ENCODE data around the gene KHDRBS2. TPM values are rescaled to one million over a fixed set of nuclear protein-coding genes. Genes with fewer than 3 reads are reported as not detected.

KHDRBS2 gene
- total and polyA plus RNA-seq, 2 of the 13 experiments (the other 11 are each of a cell fraction or from before 2014, with no cell fraction given) = not detected

GRCh38 chr6:62150048-62150663, 135.9 kb downstream of the KHDRBS2 start (continued):
- TF ChIP-seq ZNF629 (CRISPR knock-in tag; conservative IDR thresholded peaks at IDR 0.05) = no peak
- TF ChIP-seq STAG1 (CRISPR knock-in tag; IDR thresholded peaks at IDR 0.05) = peak; percentile 67
- no peak for TF ChIP-seq ZNF33B (CRISPR knock-in tag; IDR thresholded peaks at IDR 0.05)
- TF ChIP-seq ERF (CRISPR knock-in tag; IDR thresholded peaks at IDR 0.05) = no peak
- TF ChIP-seq RARA (CRISPR knock-in tag; IDR thresholded peaks at IDR 0.05) = no peak
- TF ChIP-seq ZNF331 (CRISPR knock-in tag; IDR thresholded peaks at IDR 0.05) = no peak
- TF ChIP-seq, protein P1, sequence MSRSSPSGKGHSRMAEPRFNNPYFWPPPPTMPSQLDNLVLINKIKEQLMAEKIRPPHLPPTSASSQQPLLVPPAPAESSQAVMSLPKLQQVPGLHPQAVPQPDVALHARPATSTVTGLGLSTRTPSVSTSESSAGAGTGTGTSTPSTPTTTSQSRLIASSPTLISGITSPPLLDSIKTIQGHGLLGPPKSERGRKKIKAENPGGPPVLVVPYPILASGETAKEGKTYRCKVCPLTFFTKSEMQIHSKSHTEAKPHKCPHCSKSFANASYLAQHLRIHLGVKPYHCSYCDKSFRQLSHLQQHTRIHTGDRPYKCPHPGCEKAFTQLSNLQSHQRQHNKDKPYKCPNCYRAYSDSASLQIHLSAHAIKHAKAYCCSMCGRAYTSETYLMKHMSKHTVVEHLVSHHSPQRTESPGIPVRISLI (CRISPR knock-in tag; IDR thresholded peaks at IDR 0.05; ENCODE audit: borderline replicate concordance) = peak; percentile 61; the same call in 1 of the 2 replicates
- no peak for TF ChIP-seq ATF7-NPFF (CRISPR knock-in tag; IDR thresholded peaks at IDR 0.05; ENCODE audit: low read depth)
- no peak for TF ChIP-seq ZNF75D (CRISPR knock-in tag; IDR thresholded peaks at IDR 0.05; ENCODE audit: borderline replicate concordance)

DNA sequence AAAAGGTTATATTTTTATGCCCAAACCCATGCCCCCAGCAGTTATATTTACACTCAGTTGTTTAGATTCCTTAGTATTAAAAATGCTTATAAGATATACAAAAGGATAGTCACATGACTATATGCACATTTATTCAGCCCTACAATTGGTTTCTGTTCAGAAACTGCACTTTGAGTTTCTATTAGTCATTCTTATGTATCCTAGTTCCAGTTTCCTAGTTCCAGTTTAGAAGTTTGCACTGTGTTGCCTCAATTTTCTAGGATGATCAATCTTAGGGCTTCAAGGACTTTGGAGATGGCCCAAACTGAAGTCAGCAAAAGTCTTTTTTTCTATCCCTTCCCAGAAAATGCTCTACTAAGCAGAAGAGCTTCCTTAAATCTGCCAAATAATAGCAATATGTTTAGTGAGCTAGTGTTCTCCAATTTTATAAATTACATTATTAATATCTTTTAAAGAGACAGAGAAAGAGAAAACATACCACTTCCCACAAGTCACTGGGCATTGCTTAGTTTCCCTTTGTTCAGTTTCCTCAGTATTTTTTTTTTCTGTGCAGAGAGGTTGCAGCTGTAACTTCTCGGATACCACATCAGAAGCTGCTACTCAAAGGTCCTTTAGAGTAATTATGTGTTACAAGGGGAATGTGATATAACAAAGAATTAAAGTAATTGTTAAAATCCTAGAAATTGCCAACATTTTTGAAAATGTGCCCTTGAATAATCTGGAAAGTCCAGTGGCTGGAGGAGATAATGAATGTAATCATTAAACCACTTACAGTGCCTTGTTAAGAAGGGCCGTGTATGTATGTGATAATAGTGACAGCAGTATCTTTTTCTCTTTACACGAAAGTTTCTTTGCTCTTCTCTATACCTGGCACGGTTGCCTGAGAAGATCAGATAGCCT, 138.8 kb downstream of the KHDRBS2 start:
- DNase-seq (ENCODE audit: low spot score) (no peak), ATAC-seq (no peak), FAIRE-seq (no peak)
- BruUV-seq (replicated peaks) = no TSS peak
- Histone ChIP-seq H3K36me3 (replicated peaks in 1 of 2; ENCODE audit: control insufficient read depth in 1 of 2, insufficient read depth in 2 of 2, low read length in 2 of 2) (no peaks in the 10 kb centered on the region), H3K27me3 (ENCODE audit: control insufficient read depth in 1 of 2, insufficient read depth in 2 of 2, low read length in 2 of 2) (no peaks in the 10 kb centered on the region), H3K4me3 (replicated peaks in 1 of 3; ENCODE audit: insufficient read depth in 1 of 3, low read depth in 2 of 3, low read length in 3 of 3) (no peak overlapping the region), H3K9me3 (ENCODE audit: low read length) (no peaks in the 10 kb centered on the region), H3K4me2 (ENCODE audit: low read depth, low read length) (no peak overlapping the region), H4K20me1 (ENCODE audit: insufficient read depth, low read length) (no peaks in the 10 kb centered on the region), H3K27ac (ENCODE audit: extremely low read length, insufficient read depth, low read length) (no peak overlapping the region), H3K4me1 (ENCODE audit: insufficient read depth, low read length) (no peaks in the 10 kb centered on the region), H3K9ac (ENCODE audit: insufficient read depth, low read depth, low read length) (no peak overlapping the region), H3K79me2 (ENCODE audit: insufficient read depth, low read length) (no peaks in the 10 kb centered on the region), H2AFZ (ENCODE audit: low read length) (no peak overlapping the region)
- WGBS (ENCODE audit: low lambda C conversion rate) = 3% methylated on average over 4 of the region's 4 CpGs
- ChIA-PET POLR2A (no interaction called here), CTCF (ENCODE audit: low intra/inter-chr PET ratio, low total read pairs) (no interaction called here)
- intact Hi-C loops (cut with micrococcal nuclease; ENCODE audit: unreplicated experiment) (no loop called here), in situ Hi-C loops (cut with HindIII; ENCODE audit: extremely low pct_ligation_motif_present, low pct_unique_long_range_greater_than_20kb) (no loop called here)
- TF ChIP-seq, protein P2, sequence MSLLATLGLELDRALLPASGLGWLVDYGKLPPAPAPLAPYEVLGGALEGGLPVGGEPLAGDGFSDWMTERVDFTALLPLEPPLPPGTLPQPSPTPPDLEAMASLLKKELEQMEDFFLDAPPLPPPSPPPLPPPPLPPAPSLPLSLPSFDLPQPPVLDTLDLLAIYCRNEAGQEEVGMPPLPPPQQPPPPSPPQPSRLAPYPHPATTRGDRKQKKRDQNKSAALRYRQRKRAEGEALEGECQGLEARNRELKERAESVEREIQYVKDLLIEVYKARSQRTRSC (CRISPR knock-in tag; IDR thresholded peaks at IDR 0.05; ENCODE audit: low read depth) = no peak
- TF ChIP-seq SIN3A (IDR thresholded peaks at IDR 0.05; ENCODE audit: borderline replicate concordance, low read depth, low read length) = no peak
- TF ChIP-seq, protein P3, sequence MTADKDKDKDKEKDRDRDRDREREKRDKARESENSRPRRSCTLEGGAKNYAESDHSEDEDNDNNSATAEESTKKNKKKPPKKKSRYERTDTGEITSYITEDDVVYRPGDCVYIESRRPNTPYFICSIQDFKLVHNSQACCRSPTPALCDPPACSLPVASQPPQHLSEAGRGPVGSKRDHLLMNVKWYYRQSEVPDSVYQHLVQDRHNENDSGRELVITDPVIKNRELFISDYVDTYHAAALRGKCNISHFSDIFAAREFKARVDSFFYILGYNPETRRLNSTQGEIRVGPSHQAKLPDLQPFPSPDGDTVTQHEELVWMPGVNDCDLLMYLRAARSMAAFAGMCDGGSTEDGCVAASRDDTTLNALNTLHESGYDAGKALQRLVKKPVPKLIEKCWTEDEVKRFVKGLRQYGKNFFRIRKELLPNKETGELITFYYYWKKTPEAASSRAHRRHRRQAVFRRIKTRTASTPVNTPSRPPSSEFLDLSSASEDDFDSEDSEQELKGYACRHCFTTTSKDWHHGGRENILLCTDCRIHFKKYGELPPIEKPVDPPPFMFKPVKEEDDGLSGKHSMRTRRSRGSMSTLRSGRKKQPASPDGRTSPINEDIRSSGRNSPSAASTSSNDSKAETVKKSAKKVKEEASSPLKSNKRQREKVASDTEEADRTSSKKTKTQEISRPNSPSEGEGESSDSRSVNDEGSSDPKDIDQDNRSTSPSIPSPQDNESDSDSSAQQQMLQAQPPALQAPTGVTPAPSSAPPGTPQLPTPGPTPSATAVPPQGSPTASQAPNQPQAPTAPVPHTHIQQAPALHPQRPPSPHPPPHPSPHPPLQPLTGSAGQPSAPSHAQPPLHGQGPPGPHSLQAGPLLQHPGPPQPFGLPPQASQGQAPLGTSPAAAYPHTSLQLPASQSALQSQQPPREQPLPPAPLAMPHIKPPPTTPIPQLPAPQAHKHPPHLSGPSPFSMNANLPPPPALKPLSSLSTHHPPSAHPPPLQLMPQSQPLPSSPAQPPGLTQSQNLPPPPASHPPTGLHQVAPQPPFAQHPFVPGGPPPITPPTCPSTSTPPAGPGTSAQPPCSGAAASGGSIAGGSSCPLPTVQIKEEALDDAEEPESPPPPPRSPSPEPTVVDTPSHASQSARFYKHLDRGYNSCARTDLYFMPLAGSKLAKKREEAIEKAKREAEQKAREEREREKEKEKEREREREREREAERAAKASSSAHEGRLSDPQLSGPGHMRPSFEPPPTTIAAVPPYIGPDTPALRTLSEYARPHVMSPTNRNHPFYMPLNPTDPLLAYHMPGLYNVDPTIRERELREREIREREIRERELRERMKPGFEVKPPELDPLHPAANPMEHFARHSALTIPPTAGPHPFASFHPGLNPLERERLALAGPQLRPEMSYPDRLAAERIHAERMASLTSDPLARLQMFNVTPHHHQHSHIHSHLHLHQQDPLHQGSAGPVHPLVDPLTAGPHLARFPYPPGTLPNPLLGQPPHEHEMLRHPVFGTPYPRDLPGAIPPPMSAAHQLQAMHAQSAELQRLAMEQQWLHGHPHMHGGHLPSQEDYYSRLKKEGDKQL (CRISPR knock-in tag; IDR thresholded peaks at IDR 0.05; ENCODE audit: low read depth) = no peak
- no peak for TF ChIP-seq SIX1 (CRISPR knock-in tag; IDR thresholded peaks at IDR 0.05; ENCODE audit: borderline replicate concordance)
- no peak for TF ChIP-seq CERS6 (CRISPR knock-in tag; IDR thresholded peaks at IDR 0.05)

All from HepG2 (cell line).